ENCODE measurements around the gene KIF26B.
"Not testable (repeated sequence)": the region's sequence is repeated elsewhere in the genome, so short reads cannot be mapped to it uniquely, and the experiment has no call there.

KIF26B gene

DNA sequence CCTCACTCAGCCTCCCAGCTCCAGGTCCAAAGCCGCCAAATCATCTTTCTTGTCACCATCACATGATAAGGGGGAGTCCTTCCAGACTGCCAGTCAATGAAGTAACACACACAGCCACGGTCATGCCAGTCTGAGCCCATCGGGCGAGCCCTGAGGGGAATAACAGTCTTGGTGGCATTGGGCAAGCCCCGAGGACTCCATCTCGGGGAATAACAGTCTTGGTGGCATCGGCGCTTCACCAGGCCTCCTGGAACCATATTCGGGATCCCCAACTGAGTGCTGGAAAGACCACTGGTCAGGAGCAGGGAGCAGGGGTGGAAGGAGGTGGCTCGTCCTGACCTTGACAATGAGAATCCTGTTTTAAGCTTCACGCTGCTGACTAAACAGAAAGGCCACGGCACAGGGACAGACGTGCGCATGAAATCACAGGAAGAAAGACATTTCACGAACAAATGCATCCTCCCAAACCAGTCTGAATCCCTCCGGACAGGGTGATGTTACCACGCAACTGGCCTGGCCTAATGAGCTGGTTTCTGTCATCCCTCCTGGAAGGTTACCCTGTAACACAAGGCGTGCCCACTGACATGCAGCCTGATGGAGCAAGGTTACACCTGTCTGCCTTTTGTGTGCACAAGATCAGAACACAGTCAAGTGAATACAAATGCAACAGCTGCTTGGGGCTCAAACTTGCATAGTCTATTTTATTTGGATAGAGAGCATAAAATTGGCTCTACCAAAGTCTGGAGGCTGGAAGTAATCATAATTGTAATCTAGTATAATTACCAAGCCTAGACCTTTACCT, 517.4 kb downstream of the KIF26B start:
- no peak for DNase-seq

DNA sequence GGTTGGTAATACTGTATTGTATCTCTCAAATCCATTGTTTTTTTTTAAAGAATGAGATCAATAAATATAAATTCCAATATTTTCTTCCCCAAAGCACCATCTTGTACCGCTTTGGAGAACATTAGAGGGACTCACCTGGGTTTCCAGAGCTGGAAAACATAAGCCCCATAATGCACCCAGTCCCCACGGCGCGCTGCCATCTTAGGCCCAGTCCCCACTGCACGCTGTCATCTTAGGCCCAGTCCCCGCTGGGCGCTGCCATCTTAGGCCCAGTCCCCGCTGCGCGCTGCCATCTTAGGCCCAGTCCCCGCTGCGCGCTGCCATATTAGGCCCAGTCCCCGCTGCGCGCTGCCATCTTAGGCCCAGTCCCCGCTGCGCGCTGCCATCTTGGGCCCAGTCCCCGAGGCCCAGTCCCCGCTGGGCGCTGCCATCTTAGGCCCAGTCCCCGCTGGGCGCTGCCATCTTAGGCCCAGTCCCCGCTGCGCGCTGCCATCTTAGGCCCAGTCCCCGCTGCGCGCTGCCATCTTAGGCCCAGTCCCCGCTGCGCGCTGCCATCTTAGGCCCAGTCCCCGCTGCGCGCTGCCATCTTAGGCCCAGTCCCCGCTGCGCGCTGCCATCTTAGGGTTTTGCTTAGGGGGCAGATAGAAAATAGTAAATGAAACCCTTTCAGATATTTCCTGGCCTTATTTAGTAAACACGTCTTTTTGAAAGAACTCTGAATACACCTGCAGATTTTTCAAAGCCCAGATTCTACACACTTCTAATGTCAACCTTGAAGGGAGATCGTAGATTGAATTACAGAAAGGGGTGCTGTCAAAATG, 518.3 kb downstream of the KIF26B start:
- not testable (repeated sequence) for DNase-seq

DNA sequence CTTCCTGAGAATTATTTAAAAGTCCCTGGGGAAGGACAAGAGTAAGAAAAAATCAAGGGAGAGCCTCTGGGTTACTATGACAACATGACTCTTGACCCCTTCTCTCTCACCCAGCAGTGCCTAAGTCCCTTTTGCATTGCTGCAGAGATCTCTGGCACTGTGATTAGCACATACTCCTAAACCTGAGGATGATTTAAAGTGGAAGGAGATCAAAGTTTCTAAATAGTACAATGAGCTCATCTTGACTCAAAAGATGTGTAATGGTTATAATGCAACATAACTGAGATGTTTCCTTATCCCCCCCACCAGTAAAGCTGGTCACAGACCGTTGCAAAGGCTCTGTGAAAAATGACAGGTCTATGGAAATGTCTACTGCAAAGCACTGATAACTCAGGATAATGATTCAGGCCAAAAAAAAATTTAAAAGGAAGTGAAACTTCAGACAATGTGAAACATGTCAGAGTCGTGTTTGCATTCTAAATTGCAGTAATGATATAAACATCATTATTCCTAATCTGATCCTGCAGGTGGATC, 519.2 kb downstream of the KIF26B start:
- no peak for DNase-seq

DNA sequence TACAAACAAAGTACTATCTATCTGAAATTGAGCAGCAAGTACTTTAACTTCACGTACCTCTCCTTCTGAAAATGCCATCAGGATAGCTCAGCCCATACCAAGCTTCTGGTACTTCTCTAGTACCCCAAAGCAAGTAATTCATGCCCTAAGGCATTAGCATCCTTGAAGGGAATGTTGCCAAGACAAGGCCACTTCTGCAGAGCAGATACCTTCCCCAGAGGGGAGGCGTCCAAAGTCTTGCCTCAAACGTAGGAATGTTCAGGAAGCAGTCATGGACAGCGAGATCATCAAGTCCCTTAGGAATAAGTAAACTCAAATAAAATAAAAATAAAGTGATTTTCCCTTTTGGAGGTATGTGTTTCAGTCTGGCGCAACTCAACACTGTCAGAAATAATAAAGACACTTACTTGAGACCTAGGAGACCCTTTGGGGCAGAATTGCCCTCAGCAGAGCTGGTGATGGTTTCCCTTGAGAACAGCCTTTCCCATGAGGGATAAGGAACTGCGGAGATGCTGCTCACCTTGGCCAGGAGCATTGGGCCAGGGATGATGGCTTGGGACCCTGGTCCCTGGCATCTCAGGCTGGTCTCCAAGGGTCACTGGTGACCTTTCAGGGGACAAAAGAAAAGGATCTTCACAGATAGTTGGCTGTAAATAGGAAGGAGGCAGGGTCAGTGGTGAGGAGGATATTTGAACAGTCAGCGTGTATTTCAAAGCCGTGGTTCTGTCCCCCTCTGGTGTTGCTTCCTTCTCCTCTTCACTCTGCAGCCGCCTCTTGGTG, 522.9 kb downstream of the KIF26B start:
- DNase-seq: no peak

DNA sequence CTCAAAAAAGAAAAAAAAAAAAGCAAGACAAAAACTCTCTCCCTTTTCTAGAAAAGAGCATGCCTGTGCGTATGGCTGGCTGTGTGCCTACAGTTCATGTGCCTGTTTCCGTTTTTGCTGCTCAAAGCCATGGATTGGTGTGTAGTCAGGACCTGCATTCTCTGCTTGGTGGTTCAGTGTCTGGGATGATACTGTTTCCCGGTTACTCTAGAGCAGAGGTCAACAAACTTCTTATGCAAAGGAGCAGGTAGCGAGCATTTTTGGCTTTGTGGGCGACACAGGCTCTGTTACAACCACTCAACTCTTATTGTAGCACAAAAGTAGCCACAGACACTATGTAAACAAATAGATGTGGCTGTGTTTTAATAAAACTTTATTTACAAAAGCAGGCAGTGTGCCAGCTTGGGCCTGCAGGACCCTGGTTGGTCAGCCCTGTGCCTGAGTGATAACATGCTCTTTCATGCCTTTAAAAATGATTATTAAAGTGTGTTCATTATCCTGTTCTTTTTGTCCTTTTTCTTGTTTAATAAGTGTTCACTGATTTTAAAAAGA, 524.2 kb downstream of the KIF26B start:
- DNase-seq: no peak

DNA sequence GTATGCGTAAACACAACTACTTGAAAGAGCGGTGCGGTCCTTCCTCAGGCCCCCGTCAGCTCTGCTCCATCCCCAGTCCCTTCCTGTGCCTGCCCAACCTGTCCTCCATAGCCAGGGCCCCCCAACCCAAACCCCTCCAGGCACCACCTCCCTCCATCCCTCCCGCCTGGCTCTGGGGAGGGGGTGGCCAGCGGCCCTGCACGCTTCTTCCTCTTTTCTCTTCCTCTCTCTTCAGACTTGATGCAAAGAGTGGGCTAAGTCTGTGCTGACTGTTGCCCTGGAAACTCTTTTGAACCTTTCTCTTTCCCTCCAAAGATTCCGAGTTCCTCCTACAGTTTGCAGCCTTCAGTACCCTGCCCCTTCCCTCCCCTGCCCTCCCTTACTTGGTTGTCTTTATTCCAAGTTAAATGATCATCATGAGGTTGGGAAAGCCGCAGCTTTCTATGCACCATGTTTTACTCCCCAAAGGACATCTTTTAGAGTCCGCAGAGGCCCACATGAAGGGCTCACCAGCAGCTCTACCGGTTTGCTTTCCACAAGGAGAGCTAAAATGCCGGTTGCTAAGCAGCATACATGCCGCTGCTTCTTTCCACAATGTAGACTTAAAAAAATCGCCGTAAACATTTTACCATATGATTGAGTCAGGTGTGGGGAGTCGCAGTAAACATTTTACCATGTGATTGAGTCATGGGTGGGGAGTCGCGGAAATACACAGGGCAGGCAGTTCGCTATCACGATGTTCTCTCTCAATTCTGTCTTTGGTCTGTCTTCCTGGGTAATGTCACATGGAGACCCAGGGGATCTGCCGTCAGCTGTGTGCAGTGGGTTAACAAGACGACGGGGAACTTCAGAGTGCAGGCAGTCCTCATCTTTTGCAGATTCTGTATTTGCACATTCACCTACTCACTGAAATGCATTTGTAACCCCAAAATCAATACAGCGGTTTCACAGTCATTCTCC, 525.3 kb downstream of the KIF26B start:
- no peak for DNase-seq

DNA sequence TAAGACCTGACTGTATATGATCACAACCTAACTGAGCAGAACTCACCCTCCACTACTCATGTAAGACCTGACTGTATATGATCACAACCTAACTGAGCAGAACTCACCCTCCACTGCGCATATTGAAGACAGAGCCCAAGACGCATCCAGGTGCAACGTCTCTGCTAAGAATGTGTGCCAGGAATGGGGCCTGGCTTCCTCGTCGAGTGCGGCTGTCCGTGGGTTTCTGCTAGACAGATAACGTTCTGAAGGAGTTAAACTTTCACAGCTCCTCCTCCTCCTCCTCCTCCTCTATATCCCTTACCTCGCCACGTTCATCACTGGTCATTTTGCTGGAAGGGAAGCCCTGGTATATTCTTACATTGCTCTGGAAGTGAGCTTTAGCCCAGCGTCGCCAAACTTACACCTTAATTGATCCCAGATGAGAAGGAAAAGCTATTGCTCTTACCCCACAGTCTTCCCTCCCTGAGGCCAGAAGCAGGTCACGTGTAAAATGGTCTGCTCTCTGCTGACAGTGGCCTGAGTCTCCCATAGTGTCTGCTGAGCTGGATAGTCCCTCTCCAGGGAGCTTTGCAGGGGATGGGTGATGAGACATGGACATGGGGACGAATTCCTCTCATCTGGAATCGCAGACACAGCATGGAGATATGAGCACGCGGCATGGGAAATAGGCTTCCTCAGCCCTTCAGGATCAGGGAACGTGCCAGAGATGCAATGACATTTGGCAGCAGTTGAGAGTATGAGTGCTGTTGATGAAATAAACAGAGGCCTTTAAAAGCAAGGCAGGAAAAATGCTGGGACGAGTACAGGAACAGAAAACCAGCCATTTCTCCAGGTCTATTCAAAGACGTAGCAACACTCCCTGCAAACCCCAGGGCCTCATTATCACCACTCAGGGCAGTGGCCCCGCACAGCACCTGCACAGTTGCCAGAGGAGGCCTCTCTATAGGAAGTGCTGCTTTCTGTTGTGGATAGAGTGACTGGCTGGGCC, 528.1 kb downstream of the KIF26B start:
- no peak for DNase-seq

DNA sequence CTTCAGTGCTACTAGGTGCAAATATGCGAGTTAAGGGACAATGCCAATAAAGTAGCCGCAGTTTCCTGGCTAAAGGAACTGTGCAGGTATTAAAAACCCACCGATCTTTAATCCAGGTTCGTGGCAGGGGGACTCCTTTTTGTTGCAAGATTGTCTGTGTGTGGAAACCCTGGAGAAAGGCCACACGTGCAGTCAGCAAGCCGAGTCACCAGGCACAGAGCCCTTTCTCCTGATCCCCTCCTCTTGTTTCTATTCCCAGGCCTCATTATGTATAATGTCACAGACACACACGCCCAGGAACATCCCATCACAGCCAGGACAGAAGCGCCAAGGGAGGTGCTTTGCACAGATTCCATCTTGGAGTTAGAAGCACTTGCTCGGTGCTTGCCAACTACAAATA, 528.9 kb downstream of the KIF26B start:
- no peak for DNase-seq

DNA sequence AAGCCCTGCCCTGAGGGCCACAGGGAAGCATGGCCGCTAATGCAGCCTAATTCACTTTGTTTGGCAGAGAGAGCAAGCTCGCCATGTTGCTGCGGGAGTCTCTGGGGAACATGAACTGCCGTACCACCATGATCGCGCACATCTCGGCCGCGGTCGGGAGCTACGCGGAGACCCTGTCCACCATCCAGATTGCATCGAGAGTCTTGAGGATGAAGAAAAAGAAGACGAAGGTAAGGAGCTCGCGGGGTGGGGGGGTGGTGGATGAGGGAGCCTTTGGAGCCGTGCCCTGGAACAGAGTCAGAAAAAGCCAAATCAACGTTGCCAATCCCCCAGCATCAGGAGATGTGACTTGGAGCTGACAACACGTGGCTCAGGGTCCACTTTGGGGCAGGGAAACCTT, 529.4 kb downstream of the KIF26B start:
- DNase-seq: no peak

DNA sequence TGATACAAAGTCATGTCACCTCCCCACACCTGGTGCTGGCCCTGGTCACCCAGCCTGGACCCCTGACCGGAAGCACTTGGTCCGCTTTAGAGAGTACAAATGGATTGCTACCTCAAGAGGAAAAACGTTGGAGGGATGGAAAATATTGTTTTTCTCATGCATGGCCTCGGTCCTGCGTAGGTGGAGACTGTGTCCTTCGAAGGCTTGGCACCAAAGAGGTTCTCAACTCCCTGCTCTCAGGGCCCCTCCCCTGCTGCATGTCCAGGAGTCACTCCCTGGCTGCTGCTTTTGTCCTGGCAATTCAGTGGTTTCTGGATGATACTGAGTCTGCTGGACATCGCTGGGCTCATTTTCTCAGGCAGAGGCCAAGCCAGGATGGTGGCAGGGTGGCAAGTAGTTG, 529.8 kb downstream of the KIF26B start:
- DNase-seq: no peak

DNA sequence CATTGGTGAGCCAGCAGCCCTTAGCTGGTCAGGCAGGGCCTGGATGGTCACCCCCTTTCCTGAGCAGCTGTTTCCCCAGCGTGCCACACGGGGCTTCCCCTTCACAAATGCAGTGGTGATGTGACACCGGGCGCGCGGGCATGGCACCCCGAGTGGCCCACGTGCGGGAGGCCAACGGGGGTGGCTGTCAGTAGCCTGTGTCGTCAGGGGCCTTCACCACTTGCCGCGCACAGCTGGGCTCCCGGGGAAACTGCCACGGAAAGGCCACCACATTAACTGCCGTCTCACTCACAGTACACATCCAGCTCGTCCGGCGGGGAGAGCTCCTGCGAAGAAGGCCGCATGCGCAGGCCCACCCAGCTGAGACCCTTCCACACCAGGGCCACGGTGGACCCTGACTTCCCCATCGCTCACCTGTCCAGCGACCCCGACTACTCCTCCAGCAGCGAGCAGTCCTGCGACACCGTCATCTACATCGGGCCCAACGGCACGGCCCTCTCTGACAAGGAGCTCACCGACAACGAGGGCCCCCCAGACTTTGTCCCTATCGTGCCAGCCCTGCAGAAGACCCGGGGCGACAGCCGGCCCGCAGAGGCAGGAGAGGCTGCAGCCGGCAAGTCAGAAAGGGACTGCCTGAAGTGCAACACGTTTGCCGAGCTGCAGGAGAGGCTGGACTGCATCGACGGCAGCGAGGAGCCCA, 530.5 kb downstream of the KIF26B start:
- no peak for DNase-seq

DNA sequence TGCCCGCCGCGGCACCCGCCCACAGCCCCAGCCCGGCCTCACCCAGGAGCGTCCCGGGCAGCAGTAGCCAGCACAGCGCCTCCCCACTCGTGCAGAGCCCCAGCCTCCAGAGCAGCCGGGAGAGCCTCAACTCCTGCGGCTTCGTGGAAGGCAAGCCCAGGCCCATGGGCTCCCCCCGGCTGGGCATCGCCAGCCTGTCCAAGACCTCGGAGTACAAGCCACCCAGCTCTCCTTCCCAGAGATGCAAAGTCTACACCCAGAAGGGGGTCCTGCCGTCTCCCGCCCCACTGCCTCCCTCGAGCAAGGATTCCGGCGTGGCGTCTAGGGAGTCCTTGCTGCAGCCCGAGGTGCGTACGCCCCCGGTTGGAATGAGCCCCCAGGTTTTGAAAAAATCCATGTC, 531.2 kb downstream of the KIF26B start:
- DNase-seq: no peak

DNA sequence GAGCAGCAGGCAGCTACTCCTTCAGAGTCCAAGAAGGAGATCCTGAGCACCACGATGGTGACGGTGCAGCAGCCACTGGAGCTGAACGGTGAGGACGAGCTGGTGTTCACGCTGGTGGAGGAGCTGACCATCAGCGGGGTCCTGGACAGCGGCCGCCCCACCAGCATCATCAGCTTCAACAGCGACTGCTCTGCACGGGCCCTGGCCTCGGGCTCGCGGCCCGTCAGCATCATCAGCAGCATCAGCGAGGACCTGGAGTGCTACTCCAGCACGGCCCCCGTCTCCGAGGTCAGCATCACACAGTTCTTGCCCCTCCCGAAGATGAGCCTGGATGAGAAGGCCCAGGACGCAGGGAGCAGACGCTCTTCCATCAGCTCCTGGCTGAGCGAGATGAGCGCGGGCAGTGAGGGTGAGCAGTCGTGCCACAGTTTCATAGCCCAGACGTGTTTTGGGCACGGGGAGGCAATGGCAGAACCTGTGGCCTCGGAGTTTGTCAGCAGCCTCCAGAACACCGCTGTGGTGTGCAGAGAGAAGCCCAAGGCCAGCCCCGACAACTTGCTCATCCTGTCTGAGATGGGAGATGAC, 531.8 kb downstream of the KIF26B start:
- DNase-seq: no peak

DNA sequence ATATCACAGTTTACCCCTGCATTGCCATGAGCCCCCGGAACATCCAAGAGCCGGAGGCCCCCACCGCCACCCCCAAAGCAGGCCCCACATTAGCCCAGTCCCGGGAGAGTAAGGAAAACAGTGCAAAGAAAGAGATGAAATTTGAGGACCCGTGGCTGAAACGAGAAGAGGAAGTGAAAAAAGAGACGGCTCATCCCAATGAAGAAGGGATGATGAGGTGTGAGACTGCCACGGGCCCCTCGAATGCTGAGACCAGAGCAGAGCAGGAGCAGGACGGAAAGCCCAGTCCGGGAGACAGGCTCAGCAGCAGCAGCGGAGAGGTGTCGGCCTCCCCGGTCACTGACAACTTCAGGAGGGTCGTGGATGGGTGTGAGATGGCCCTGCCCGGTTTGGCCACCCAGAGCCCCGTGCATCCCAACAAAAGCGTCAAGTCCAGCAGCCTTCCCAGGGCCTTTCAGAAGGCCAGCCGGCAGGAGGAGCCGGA, 532.4 kb downstream of the KIF26B start:
- no peak for DNase-seq

DNA sequence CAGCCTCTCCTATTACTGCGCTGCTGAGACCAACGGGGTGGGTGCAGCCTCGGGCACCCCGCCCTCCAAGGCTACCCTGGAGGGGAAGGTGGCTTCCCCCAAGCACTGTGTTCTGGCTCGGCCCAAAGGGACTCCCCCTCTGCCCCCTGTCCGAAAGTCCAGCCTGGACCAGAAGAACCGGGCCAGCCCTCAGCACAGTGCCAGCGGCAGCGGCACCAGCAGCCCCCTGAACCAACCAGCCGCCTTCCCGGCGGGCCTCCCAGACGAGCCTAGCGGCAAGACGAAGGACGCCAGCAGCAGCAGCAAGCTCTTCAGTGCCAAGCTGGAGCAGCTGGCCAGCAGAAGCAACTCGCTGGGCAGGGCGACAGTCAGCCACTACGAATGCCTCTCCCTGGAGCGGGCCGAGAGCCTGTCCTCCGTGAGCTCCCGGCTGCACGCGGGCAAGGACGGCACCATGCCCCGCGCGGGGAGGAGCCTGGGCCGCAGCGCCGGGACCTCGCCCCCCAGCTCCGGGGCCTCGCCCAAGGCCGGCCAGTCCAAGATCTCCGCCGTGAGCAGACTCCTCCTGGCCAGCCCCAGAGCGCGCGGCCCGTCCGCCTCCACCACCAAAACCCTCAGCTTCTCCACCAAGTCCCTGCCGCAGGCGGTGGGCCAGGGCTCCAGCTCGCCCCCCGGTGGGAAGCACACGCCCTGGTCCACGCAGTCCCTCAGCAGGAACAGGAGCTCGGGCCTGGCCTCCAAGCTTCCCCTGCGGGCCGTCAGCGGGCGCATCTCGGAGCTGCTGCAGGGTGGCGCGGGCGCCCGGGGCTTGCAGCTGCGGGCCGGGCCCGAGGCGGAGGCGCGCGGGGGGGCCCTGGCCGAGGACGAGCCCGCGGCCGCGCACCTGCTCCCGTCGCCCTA, 533.1 kb downstream of the KIF26B start:
- no peak for DNase-seq

DNA sequence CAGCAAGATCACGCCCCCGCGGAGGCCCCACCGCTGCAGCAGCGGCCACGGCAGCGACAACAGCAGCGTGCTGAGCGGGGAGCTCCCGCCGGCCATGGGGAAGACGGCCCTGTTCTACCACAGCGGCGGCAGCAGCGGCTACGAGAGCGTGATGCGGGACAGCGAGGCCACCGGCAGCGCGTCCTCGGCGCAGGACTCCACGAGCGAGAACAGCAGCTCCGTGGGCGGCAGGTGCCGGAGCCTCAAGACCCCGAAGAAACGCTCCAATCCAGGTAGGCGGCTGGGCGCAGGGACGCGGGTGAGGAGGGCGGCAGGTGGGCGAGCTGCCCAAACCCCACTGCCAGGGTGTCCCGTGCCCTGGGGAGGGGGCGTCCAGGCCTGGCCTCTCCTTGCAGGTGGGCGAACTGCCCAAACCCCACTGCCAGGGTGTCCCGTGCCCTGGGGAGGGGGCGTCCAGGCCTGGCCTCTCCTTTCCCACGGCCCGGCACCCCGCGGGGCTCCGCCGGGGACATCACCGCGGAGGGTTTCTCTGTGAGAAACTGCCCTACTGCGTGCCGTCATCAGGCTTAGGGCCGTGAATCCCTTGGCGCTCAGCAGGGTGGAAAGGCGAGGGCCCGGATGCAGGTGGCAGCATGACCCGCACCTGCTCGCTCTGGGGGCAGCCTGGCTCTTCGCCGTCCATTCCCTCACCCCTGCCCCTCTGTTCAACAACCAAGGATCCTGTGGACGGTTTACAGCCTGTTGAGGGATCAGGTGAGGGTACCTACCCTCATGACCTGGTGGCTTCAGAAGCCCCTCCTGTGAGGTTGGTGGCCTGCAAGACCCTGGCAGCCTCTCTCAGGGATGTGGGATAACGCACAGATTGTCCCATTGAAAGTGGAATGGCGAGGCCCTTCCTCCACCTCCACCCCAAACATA, 534.0 kb downstream of the KIF26B start:
- no peak for DNase-seq

DNA sequence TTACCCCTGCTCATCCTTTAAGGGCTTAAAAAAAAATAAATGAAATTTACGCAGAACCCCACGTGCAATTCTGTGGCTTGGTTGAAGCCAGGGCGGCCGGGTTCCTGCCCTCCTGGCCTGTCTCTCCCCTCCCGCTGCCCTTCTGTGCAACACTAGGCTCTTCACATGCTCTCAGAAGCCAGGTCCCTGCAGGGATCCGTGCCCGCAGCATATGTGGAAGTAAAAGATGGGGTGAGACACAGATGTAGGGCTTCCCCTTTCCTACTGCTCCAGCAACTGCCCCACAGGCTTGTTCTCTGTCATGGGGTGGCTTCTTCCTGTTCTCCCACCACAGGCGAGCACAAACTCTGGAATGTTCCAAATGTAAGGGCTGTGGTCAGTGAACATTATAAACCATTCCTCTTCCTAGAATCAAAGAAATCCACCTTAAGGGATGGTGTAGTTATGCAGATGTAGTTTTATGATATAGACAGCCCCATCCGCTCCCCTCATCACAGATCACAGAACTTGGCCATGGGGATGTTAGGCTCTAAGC, 535.4 kb downstream of the KIF26B start:
- DNase-seq: no peak
